Mesendoderm (in vitro differentiated cells): ENCODE results near the gene CDC14B.
"Not testable (repeated sequence)": the region's sequence is repeated elsewhere in the genome, so short reads cannot be mapped to it uniquely, and the experiment has no call there.

ENCODE experiments used
- DNase-seq: peaks from one replicate; pipeline ENCODE4 v3.0.0; 2013
- H2AK5ac ChIP-seq: 2 replicates; pipeline ENCODE4 v1.6.1; 2013; ENCODE audit warnings: low read length, inconsistent platforms
- H2BK120ac ChIP-seq: 2 replicates; pipeline ENCODE4 v1.6.1; 2013; ENCODE audit warnings: low read depth, mild to moderate bottlenecking, low read length, moderate library complexity, mixed read lengths
- H2BK15ac ChIP-seq: replicated peaks from 2 replicates; pipeline ENCODE4 v1.6.1; 2013; ENCODE audit warnings: low read depth, mild to moderate bottlenecking, moderate library complexity
- H2BK5ac ChIP-seq: 2 replicates; pipeline ENCODE4 v1.6.1; 2013; ENCODE audit warnings: low read length, inconsistent platforms
- H3K18ac ChIP-seq: 2 replicates; pipeline ENCODE4 v1.6.1; 2013; ENCODE audit warnings: mild to moderate bottlenecking, low read length, mixed read lengths
- H3K23ac ChIP-seq: one replicate; pipeline ENCODE4 v1.6.1; 2013; ENCODE audit warnings: low read length
- H3K27ac ChIP-seq: 2 replicates; pipeline ENCODE4 v1.5.1; 2013; ENCODE audit warnings: low read depth, mild to moderate bottlenecking, inconsistent platforms, low read length, moderate library complexity
- H3K27me3 ChIP-seq: 2 replicates; pipeline ENCODE4 v1.6.1; 2013; ENCODE audit warnings: low read length, control low read depth, mild to moderate bottlenecking, inconsistent platforms; ENCODE audit not compliant: insufficient read depth, poor library complexity
- H3K36me3 ChIP-seq: 2 replicates; pipeline ENCODE4 v1.6.1; 2013; ENCODE audit warnings: low read length, inconsistent platforms; ENCODE audit not compliant: control insufficient read depth, insufficient read depth
- H3K4ac ChIP-seq: one replicate; pipeline ENCODE4 v1.6.1; 2013; ENCODE audit warnings: low read depth, mild to moderate bottlenecking, low read length, moderate library complexity
- H3K4me1 ChIP-seq: 2 replicates; pipeline ENCODE4 v1.6.1; 2013; ENCODE audit warnings: low read depth, low read length, inconsistent platforms; ENCODE audit not compliant: control insufficient read depth
- H3K4me2 ChIP-seq: 2 replicates; pipeline ENCODE4 v1.6.1; 2013; ENCODE audit warnings: low read length
- H3K4me3 ChIP-seq: 2 replicates; pipeline ENCODE4 v1.5.1; 2013; ENCODE audit warnings: mild to moderate bottlenecking, low read length
- H3K56ac ChIP-seq: one replicate; pipeline ENCODE4 v1.6.1; 2013; ENCODE audit warnings: low read length
- H3K79me1 ChIP-seq: 2 replicates; pipeline ENCODE4 v1.6.1; 2013; ENCODE audit warnings: low read length, inconsistent platforms
- H3K79me2 ChIP-seq: 2 replicates; pipeline ENCODE4 v1.6.1; 2013; ENCODE audit warnings: mild to moderate bottlenecking, low read length; ENCODE audit not compliant: control insufficient read depth, insufficient read depth
- H3K9ac ChIP-seq: 2 replicates; pipeline ENCODE4 v1.6.1; 2013; ENCODE audit warnings: low read length, inconsistent platforms
- H4K5ac ChIP-seq: one replicate; pipeline ENCODE4 v1.6.1; 2013; ENCODE audit warnings: low read length
- H4K8ac ChIP-seq: one replicate; pipeline ENCODE4 v1.6.1; 2013; ENCODE audit warnings: low read depth, mild to moderate bottlenecking, control low read depth, low read length, moderate library complexity
- WGBS: extraction: QIAGEN DNeasy Blood & Tissue Kit; methylation state at CpG from one replicate; pipeline ENCODE4 v1.1.7; 2013; ENCODE audit warnings: low lambda C conversion rate, missing lambda C conversion rate; ENCODE audit not compliant: insufficient coverage; ENCODE audit errors: extremely low coverage; 5-methylcytosine and 5-hydroxymethylcytosine counted together

CDC14B gene

GRCh38 chr9:96615411-96615810 lies 4.2 kb downstream of the CDC14B start:
- H3K9ac ChIP-seq = no peak overlapping the region
- H3K18ac ChIP-seq = no peak overlapping the region
- H3K23ac ChIP-seq = no peak overlapping the region
- H3K4ac ChIP-seq = no peak overlapping the region
- no peaks in the 10 kb centered on the region for H3K36me3 ChIP-seq
- no CpG with 5 or more reads among the region's 6 CpGs for WGBS
- H2BK120ac ChIP-seq = no peak overlapping the region
- no peak overlapping the region for H3K4me2 ChIP-seq
- H3K79me1 ChIP-seq = peaks cover 15% of the 10 kb centered on the region
- DNase-seq = no peak
- peaks cover 49% of the 10 kb centered on the region for H3K79me2 ChIP-seq
- H4K8ac ChIP-seq = no peak overlapping the region
- no peak overlapping the region for H2AK5ac ChIP-seq
- H3K56ac ChIP-seq = no peak overlapping the region
- no peak overlapping the region for H3K27ac ChIP-seq
- no peak overlapping the region for H4K5ac ChIP-seq
- H3K27me3 ChIP-seq = no peaks in the 10 kb centered on the region
- no peak overlapping the region for H3K4me3 ChIP-seq
- H3K4me1 ChIP-seq = peaks cover 9% of the 10 kb centered on the region
- no peak overlapping the region for H2BK5ac ChIP-seq
- H2BK15ac ChIP-seq = no peak overlapping the region

DNA sequence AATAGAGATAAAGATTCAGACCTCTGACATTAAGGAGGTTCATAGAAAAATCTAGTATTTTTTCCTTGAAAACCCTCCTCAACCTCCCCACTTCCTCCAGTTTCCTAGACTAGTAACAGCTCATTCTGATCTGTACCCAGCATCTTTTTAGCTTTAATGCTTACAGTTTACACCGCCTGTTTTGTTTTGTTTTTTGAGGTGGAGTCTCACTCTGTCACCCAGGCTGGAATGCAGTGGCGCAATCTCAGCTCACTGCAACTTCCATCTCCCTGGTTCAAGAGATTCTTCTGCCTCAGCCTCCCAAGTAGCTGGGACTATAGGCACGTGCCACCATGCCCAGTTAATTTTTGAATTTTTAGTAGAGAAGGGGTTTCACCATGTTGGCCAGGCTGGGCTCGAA lies 5.0 kb downstream of the CDC14B start:
- H3K18ac ChIP-seq, H3K56ac ChIP-seq, H2BK15ac ChIP-seq, H2BK120ac ChIP-seq, H2AK5ac ChIP-seq, H3K23ac ChIP-seq, H2BK5ac ChIP-seq, H3K4me3 ChIP-seq, H3K27ac ChIP-seq, H3K4me2 ChIP-seq, H3K4me1 ChIP-seq, H3K9ac ChIP-seq, H4K8ac ChIP-seq, H3K27me3 ChIP-seq, H4K5ac ChIP-seq, DNase-seq, H3K36me3 ChIP-seq, H3K4ac ChIP-seq: not testable (repeated sequence)
- no CpG with 5 or more reads among the region's 4 CpGs for whole genome bisulfite sequencing
- H3K79me2 ChIP-seq = peaks cover 49% of the 10 kb centered on the region
- peaks cover 15% of the 10 kb centered on the region for H3K79me1 ChIP-seq

DNA sequence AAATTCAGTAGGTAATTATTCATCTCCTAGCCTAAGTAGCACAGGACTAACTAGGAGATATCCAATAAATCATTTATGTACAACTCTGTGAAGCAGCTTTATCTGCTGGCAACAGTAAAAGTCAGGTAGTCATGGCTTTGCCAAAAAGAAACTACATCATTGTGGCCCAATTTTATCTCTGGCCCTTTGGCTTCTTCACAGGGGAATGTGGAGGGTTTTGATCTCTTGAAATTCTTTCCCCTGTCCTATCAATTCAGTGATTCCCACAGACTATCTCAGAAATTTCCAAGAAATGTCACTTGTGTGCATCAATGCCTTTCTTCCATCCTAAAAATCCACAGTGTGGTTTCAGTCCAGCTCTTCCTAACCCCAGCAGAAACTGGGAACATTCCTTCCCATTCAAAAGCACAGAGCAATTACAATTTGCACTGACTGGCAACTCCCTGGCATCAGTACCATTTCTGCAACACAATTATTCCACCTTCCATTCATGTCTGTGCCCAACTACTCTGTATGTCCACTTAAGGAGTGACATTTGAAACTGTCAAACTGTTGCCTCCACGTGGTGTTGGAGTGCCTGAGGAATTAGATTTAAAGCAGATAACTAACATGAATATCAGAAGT lies 6.6 kb downstream of the CDC14B start:
- no peak overlapping the region for H4K5ac ChIP-seq
- H3K4ac ChIP-seq = no peak overlapping the region
- H3K56ac ChIP-seq = no peak overlapping the region
- H2AK5ac ChIP-seq = no peak overlapping the region
- H3K27me3 ChIP-seq = no peaks in the 10 kb centered on the region
- no peak overlapping the region for H3K4me2 ChIP-seq
- H3K36me3 ChIP-seq = no peaks in the 10 kb centered on the region
- H3K79me1 ChIP-seq = peaks cover 13% of the 10 kb centered on the region
- H2BK5ac ChIP-seq = no peak overlapping the region
- no peak overlapping the region for H3K23ac ChIP-seq
- no peak overlapping the region for H3K27ac ChIP-seq
- no peak for DNase-seq
- H3K79me2 ChIP-seq = peaks cover 44% of the 10 kb centered on the region
- no peak overlapping the region for H3K18ac ChIP-seq
- WGBS = no CpG with 5 or more reads among the region's 1 CpG
- no peak overlapping the region for H2BK15ac ChIP-seq
- peaks cover 9% of the 10 kb centered on the region for H3K4me1 ChIP-seq
- no peak overlapping the region for H3K9ac ChIP-seq
- no peak overlapping the region for H3K4me3 ChIP-seq
- no peak overlapping the region for H4K8ac ChIP-seq
- no peak overlapping the region for H2BK120ac ChIP-seq

- no CpG with 5 or more reads among the region's 12 CpGs for WGBS
- H3K36me3 ChIP-seq = no peaks in the 10 kb centered on the region
- no peak overlapping the region for H4K5ac ChIP-seq
- H3K9ac ChIP-seq = peak overlapping the region; percentile 26
- H2BK5ac ChIP-seq = no peak overlapping the region
- H3K18ac ChIP-seq = no peak overlapping the region
- H3K4me1 ChIP-seq = peaks cover 4% of the 10 kb centered on the region
- H3K4me3 ChIP-seq = no peak overlapping the region
- H2BK120ac ChIP-seq = no peak overlapping the region
- no peaks in the 10 kb centered on the region for H3K27me3 ChIP-seq
- H2AK5ac ChIP-seq = no peak overlapping the region
- no peak overlapping the region for H4K8ac ChIP-seq
- no peak overlapping the region for H3K4me2 ChIP-seq
- peaks cover 11% of the 10 kb centered on the region for H3K79me1 ChIP-seq
- no peak overlapping the region for H3K4ac ChIP-seq
- H3K27ac ChIP-seq = no peak overlapping the region
- no peak overlapping the region for H3K56ac ChIP-seq
- H2BK15ac ChIP-seq = no peak overlapping the region
- H3K79me2 ChIP-seq = peaks cover 41% of the 10 kb centered on the region
- no peak overlapping the region for H3K23ac ChIP-seq
- DNase-seq = peak; percentile 18
These were observed 7.3 kb downstream of the CDC14B start for GRCh38 chr9:96612105-96612965.

GRCh38 chr9:96611302-96611701 lies 8.3 kb downstream of the CDC14B start:
- no peak overlapping the region for H3K4ac ChIP-seq
- no peak overlapping the region for H3K4me2 ChIP-seq
- H3K27me3 ChIP-seq = no peaks in the 10 kb centered on the region
- no peak overlapping the region for H3K18ac ChIP-seq
- peaks cover 11% of the 10 kb centered on the region for H3K79me1 ChIP-seq
- H3K36me3 ChIP-seq = no peaks in the 10 kb centered on the region
- peaks cover 4% of the 10 kb centered on the region for H3K4me1 ChIP-seq
- no peak overlapping the region for H3K4me3 ChIP-seq
- no peak overlapping the region for H2AK5ac ChIP-seq
- H2BK15ac ChIP-seq = no peak overlapping the region
- no peak overlapping the region for H2BK5ac ChIP-seq
- no peak overlapping the region for H2BK120ac ChIP-seq
- no peak overlapping the region for H4K5ac ChIP-seq
- no peak overlapping the region for H3K27ac ChIP-seq
- H3K56ac ChIP-seq = no peak overlapping the region
- no peak overlapping the region for H3K23ac ChIP-seq
- no peak overlapping the region for H3K9ac ChIP-seq
- no CpG with 5 or more reads among the region's 3 CpGs for WGBS
- H3K79me2 ChIP-seq = peaks cover 35% of the 10 kb centered on the region
- H4K8ac ChIP-seq = no peak overlapping the region
- no peak for DNase-seq
